HepG2 (cell line): ENCODE results near the gene UTS2R. TPM values are rescaled to one million over a fixed set of nuclear protein-coding genes. Genes with fewer than 3 reads are reported as not detected.

ENCODE experiments used
- ADNP ChIP-seq: sonication (generic); formaldehyde crosslinking; IDR thresholded peaks from 2 replicates; pipeline ENCODE4 v1.4.0; 2020; ENCODE audit warnings: missing genetic modification reagents
- CBX2 ChIP-seq, 2 experiments: fragments of 200-600 bp in 1 of 2; sonication (generic); formaldehyde crosslinking in 1 of 2; IDR thresholded peaks; 2 replicates each; pipeline versions ENCODE4 v1.7.0 to v1.8.1; 2018 to 2022; ENCODE audit warnings: low read depth in 2 of 2, low read length in 1 of 2, mild to moderate bottlenecking in 1 of 2, missing genetic modification reagents in 1 of 2
- CEBPB ChIP-seq: IDR thresholded peaks from 2 replicates; pipeline ENCODE4 v1.6.1; 2011; ENCODE audit warnings: low read depth, low read length, improper control_type of control experiment, borderline replicate concordance
- ELF1 ChIP-seq: sonication (generic); formaldehyde crosslinking; IDR thresholded peaks from 2 replicates; pipeline ENCODE4 v1.4.0; 2020; ENCODE audit warnings: missing genetic modification reagents
- NR2F6 ChIP-seq, 2 experiments: IDR thresholded peaks; 2 replicates each; pipeline ENCODE4 v1.6.1; 2016; ENCODE audit warnings: antibody characterized with exemption in 1 of 2, mild to moderate bottlenecking in 1 of 2
- PHF21A ChIP-seq: sonication (generic); formaldehyde crosslinking; IDR thresholded peaks from 2 replicates; pipeline ENCODE4 v1.5.0; 2020; ENCODE audit warnings: mild to moderate bottlenecking, missing genetic modification reagents
- RXRA ChIP-seq: sonication (generic); formaldehyde crosslinking; IDR thresholded peaks from 2 replicates; pipeline ENCODE4 v1.5.1; 2020; ENCODE audit warnings: missing genetic modification reagents
- SAP130 ChIP-seq: IDR thresholded peaks from 2 replicates; pipeline ENCODE4 v1.6.1; 2016; ENCODE audit warnings: low read depth
- SMAD9 ChIP-seq: sonication (generic); formaldehyde crosslinking; IDR thresholded peaks from 2 replicates; pipeline ENCODE4 v1.5.1; 2020; ENCODE audit warnings: mild to moderate bottlenecking, missing genetic modification reagents
- SOX13 ChIP-seq, 3 experiments: fragments of 450-650 bp in 1 of 3; sonication (generic) in 1 of 3; formaldehyde crosslinking in 1 of 3; IDR thresholded peaks in 2 of 3; conservative IDR thresholded peaks in 1 of 3; 2 replicates each; pipeline versions ENCODE4 v1.5.0 to v1.6.1; 2016 to 2020; ENCODE audit warnings: antibody characterized with exemption in 1 of 3, mild to moderate bottlenecking in 1 of 3, missing compliant biosample characterization in 1 of 3, missing genetic modification reagents in 1 of 3, moderate library complexity in 1 of 3
- SP2 ChIP-seq: sonication (generic); formaldehyde crosslinking; IDR thresholded peaks from 2 replicates; pipeline ENCODE4 v1.5.1; 2020; ENCODE audit warnings: mild to moderate bottlenecking, missing genetic modification reagents
- ZBTB4 ChIP-seq: sonication (generic); formaldehyde crosslinking; IDR thresholded peaks from 2 replicates; pipeline ENCODE4 v1.4.0; 2020; ENCODE audit warnings: missing genetic modification reagents, mild to moderate bottlenecking, borderline replicate concordance
- ZBTB42 ChIP-seq: sonication (generic); formaldehyde crosslinking; IDR thresholded peaks from 2 replicates; pipeline ENCODE4 v1.5.0; 2020; ENCODE audit warnings: mild to moderate bottlenecking, missing genetic modification reagents
- ZBTB7A ChIP-seq: sonication (generic); formaldehyde crosslinking; IDR thresholded peaks from 2 replicates; pipeline ENCODE4 v1.8.0; 2022; ENCODE audit warnings: mild to moderate bottlenecking, missing genetic modification reagents
- ZFY ChIP-seq: sonication (generic); formaldehyde crosslinking; IDR thresholded peaks from 2 replicates; pipeline ENCODE4 v1.4.0; 2020; ENCODE audit warnings: missing genetic modification reagents
- ZMAT3 ChIP-seq: sonication (generic); formaldehyde crosslinking; conservative IDR thresholded peaks from 2 replicates; pipeline ENCODE4 v1.7.0; 2021; ENCODE audit warnings: missing genetic modification reagents
- ZNF101 ChIP-seq: sonication (generic); formaldehyde crosslinking; IDR thresholded peaks from 2 replicates; pipeline ENCODE4 v1.4.0; 2020; ENCODE audit warnings: mild to moderate bottlenecking, low read depth, missing genetic modification reagents, borderline replicate concordance
- ZNF576 ChIP-seq: sonication (generic); formaldehyde crosslinking; IDR thresholded peaks from 2 replicates; pipeline ENCODE4 v1.4.0; 2020; ENCODE audit warnings: mild to moderate bottlenecking, missing genetic modification reagents
- ZNF644 ChIP-seq: IDR thresholded peaks from 2 replicates; pipeline ENCODE4 v1.6.1; 2016; ENCODE audit warnings: low read depth
- ZSCAN21 ChIP-seq: sonication (generic); formaldehyde crosslinking; IDR thresholded peaks from 2 replicates; pipeline ENCODE4 v1.8.0; 2022; ENCODE audit warnings: mild to moderate bottlenecking, missing genetic modification reagents, moderate library complexity, borderline replicate concordance
- polyA plus RNA-seq, 8 experiments: library from polyadenylated mRNA; depleted of rRNA in 3 of 8; stranded (reverse) in 7 of 8; unstranded in 1 of 8; fragments of >200 nt; fragmentation: Illumina TruSeq in 4 of 8; extraction: Trizol in 4 of 8; gene quantifications; 2 replicates each; pipeline versions ENCODE4 v1.2.1 to v1.2.3, GENCODE V29; 2011 to 2016; ENCODE audit warnings: low read depth in 4 of 8, missing spikeins in 1 of 8, mixed read lengths in 1 of 8; ENCODE audit not compliant: insufficient read depth in 1 of 8
- total RNA-seq, 5 experiments: library from RNA; depleted of rRNA; stranded (reverse); fragments of >200 nt; fragmentation: Illumina TruSeq; extraction: Trizol; gene quantifications; 2 replicates each; pipeline ENCODE4 v1.2.3, GENCODE V29; 2016; ENCODE audit warnings: low read depth in 1 of 5
- TF ChIP-seq, protein P1 (sequence below): sonication (generic); formaldehyde crosslinking; IDR thresholded peaks from 2 replicates; pipeline ENCODE4 v1.5.1; 2020; ENCODE audit warnings: missing genetic modification reagents, mild to moderate bottlenecking, borderline replicate concordance

The UTS2R gene
- total and polyA plus RNA-seq, 2 of the 13 experiments (the other 11 are each of a cell fraction or from before 2014, with no cell fraction given), result 0.13 to 0.15 TPM

- TF ChIP-seq ZNF101 (CRISPR knock-in tag) (no peak), NR2F6 (IDR thresholded peaks at IDR 0.05) (no peak), NR2F6 (CRISPR knock-in tag; IDR thresholded peaks at IDR 0.05) (peak; percentile 31), ELF1 (CRISPR knock-in tag) (peak; percentile 88), ADNP (CRISPR knock-in tag) (no peak), SOX13 (IDR thresholded peaks at IDR 0.05) (peak; percentile 14; the same call in 1 of the 2 replicates), SOX13 (CRISPR knock-in tag; conservative IDR thresholded peaks at IDR 0.05 in 1 of 2, IDR thresholded peaks at IDR 0.05 in 1 of 2) (peak in 1 of 2 experiments; percentile 60; a peak in 1 of 4 replicates), ZNF576 (0 out of 2 replicates have a peak, but pooled peaks have one; percentile 16), ZBTB7A (peak; percentile 90; the same call in 1 of the 2 replicates), SAP130 (CRISPR knock-in tag) (peak; percentile 77), ZFY (CRISPR knock-in tag) (peak; percentile 66; the same call in 1 of the 2 replicates), CEBPB (peak; percentile 79; the same call in 1 of the 2 replicates), CBX2 (IDR thresholded peaks at IDR 0.05; ENCODE audit: low read depth, low read length) (no peak), CBX2 (CRISPR knock-in tag; IDR thresholded peaks at IDR 0.05; ENCODE audit: low read depth) (no peak), SMAD9 (CRISPR knock-in tag) (no peak), ZNF644 (CRISPR knock-in tag) (peak; percentile 30; the same call in 1 of the 2 replicates), ZMAT3 (CRISPR knock-in tag) (0 out of 2 replicates have a peak, but pooled peaks have one; percentile 47), RXRA (CRISPR knock-in tag) (0 out of 2 replicates have a peak, but pooled peaks have one; percentile 14), ZBTB42 (CRISPR knock-in tag) (no peak), PHF21A (CRISPR knock-in tag) (0 out of 2 replicates have a peak, but pooled peaks have one; percentile 53), SP2 (CRISPR knock-in tag) (no peak), ZBTB4 (CRISPR knock-in tag) (peak; percentile 10; the same call in 1 of the 2 replicates), ZSCAN21 (peak; percentile 50; the same call in 1 of the 2 replicates)
- TF ChIP-seq, protein P1, sequence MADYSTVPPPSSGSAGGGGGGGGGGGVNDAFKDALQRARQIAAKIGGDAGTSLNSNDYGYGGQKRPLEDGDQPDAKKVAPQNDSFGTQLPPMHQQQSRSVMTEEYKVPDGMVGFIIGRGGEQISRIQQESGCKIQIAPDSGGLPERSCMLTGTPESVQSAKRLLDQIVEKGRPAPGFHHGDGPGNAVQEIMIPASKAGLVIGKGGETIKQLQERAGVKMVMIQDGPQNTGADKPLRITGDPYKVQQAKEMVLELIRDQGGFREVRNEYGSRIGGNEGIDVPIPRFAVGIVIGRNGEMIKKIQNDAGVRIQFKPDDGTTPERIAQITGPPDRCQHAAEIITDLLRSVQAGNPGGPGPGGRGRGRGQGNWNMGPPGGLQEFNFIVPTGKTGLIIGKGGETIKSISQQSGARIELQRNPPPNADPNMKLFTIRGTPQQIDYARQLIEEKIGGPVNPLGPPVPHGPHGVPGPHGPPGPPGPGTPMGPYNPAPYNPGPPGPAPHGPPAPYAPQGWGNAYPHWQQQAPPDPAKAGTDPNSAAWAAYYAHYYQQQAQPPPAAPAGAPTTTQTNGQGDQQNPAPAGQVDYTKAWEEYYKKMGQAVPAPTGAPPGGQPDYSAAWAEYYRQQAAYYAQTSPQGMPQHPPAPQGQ, result no peak
Measured at GRCh38 chr17:82376042-82376730, 4.6 kb downstream of the UTS2R start (continued).
